RKO (cell line): Measurements from ENCODE around the gene MAZ.
A peak's percentile ranks its signal among the peaks of the same experiment; 100 is the strongest.
"Not testable (repeated sequence)": the region's sequence is repeated elsewhere in the genome, so short reads cannot be mapped to it uniquely, and the experiment has no call there.

ENCODE experiments used
- DNase-seq: peaks from one replicate; pipeline ENCODE4 v3.0.0-alpha.2; 2016; ENCODE audit warnings: low spot score

Gene MAZ

GRCh38 chr16:29806099-29806579, at the start of gene MAZ:
Gene MAZ, plus strand, starts transcription at chr16:29806529. Its CDS starts 173 bp downstream, at chr16:29806702.
- DNase-seq = peak; percentile 89

DNA sequence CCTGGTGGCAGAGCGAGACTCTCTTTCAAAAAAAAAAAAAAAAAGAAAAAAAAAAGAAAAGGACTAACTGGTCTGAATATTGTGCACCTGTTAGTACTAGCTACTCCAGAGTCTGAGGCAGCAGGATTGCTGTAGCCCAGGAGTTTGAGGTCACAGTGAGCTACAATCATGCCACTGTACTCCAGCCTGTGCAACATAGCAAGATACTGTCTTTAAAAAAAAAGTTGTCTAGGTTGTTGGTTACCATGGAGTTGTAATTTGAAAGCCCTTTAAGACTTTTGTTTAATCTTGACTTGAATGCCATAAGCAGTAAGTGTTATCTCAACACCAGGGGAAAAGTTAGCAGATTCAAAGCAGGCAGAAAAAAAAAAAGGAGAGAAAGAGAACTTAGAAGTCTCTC, 49.7 kb upstream of the MAZ start:
- DNase-seq = no peak

DNA sequence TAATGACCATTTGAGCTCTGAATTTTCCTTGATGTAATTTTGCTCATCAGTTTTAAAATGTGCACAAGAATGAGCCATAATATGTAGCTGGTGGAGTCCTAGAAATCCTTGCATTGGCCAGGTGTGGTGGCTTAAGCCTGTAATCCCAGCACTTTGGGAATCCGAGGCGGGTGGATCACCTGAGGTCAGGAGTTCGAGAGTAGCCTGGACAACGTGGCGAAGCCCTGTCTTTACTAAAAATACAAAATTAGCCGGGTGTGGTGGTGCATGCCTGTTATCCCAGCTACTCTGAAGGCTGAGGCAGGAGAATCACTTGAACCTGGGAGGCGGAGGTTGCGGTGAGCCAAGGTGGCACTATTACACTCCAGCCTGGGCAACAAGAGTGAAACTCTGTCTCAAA, 49.2 kb upstream of the MAZ start:
- not testable (repeated sequence) for DNase-seq

GRCh38 chr16:29757950-29758466, 48.3 kb upstream of the MAZ start:
- no peak for DNase-seq

GRCh38 chr16:29760567-29761279, 45.6 kb upstream of the MAZ start:
- DNase-seq = no peak

GRCh38 chr16:29761280-29761651, 45.1 kb upstream of the MAZ start:
- not testable (repeated sequence) for DNase-seq

GRCh38 chr16:29761882-29762281, 44.4 kb upstream of the MAZ start:
- no peak for DNase-seq

- DNase-seq = no peak
Observed at GRCh38 chr16:29763326-29763725, 43.0 kb upstream of the MAZ start.

DNA sequence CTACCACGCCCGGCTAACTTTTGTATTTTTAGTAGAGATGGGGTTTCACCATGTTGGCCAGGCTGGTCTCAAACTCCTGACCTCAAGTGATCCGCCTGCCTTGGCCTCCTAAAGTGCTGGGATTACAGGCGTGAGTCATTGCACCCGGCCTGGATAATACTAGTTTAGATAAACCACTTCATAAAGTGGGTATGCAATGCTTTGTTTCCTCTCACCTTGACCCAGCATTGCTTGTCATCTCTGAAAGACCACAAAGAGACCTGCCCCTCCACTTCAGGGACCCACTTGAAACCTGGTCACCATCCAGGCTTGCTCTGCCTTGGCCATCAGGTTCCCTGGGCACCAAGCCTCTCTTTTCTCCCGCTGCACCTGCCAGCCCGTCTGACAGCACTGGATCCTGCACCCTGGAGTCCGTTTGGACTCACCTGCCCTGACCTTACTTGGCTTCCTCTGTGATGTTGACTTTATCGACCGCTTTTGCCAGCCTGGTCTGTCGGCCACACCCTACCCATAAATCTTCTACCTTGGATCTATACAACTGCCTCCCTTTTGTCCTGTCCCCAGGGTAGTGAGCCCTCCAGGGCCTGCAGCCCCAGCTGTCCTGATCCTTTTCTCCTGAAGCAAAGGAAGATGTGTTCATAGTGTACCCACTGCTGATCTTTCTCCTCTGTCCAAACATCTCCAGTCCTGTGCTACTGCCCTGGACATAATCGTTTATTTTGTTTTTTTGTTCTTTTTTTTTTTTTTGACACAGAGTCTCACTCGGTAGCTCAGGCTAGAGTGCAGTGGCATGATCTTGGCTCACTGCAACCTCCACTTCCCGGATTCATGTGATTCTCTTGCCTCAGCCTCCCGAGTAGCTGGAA, 40.9 kb upstream of the MAZ start:
- DNase-seq = no peak

GRCh38 chr16:29766571-29766970, 39.8 kb upstream of the MAZ start:
- no peak for DNase-seq

DNA sequence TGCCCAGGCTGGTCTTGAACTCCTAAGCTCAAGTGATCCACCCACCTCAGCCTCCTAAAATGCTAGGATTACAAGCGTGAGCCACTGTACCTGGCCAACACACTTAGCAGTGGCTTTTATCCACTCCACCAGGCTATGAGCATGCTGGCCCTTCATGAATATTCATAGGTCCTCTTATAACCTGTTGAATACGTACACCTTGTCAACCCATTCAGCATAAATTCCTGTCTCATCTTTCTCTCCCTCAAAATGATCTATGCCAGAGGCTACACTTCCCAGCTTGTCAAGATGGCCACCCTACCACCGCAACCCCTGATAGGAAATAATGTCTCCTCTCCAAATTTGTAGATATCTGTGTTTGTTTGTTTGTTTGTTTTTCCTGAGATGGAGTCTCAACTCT, 39.3 kb upstream of the MAZ start:
- no peak for DNase-seq

GRCh38 chr16:29769507-29769906, 36.8 kb upstream of the MAZ start:
- no peak for DNase-seq

DNA sequence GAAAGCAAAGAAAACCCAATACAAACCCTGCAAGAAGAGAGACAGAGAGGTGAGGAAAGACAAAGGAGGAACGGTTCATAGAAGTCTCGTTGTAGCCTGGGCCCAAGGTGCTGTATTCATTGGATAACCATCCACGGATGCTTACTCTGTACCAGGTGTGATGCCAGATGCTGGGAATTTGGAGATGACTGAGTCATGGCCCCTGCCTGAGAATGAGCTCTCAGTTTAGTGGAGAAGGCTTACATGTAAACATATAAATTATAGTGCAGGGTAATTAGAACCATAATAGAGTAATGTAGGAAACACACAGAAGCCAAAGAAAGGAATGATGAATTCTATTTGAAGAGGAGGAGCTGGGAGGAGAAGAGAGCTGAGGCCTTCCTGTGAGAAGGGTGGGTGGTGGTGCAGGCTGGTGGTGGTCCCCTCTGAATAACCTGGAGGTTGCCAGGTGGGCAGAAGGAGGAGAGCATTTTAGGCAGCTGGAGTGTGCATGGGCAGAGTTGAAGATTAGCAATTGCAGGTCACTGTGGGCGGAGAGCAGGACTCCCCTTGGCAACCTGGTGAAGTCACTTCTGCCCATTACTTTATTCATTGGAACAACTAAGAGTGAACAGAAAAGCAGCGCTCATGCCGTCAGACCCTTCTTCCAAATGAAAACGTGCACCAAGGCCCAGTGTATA, 35.9 kb upstream of the MAZ start:
- DNase-seq = no peak

DNA sequence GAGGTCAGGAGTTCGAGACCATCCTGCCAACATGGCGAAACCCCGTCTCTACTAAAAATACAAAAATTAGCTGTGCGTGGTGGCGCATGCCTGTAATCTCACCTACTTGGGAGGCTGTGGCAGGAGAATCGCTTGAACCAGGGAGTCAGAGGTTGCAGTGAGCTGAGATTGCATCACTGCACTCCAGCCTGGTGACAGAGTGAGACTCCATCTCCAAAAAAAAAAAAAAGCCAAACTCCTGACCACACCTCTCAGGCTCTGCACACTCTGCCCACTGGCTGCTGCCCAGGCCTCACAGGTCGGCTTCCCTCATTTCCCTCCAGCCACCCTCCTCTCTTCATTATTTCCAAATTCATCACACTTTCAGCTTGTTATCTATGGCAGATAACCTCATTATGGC, 34.0 kb upstream of the MAZ start:
- DNase-seq = not testable (repeated sequence)

- DNase-seq = no peak
Observed at GRCh38 chr16:29774730-29775129, 31.6 kb upstream of the MAZ start.

DNA sequence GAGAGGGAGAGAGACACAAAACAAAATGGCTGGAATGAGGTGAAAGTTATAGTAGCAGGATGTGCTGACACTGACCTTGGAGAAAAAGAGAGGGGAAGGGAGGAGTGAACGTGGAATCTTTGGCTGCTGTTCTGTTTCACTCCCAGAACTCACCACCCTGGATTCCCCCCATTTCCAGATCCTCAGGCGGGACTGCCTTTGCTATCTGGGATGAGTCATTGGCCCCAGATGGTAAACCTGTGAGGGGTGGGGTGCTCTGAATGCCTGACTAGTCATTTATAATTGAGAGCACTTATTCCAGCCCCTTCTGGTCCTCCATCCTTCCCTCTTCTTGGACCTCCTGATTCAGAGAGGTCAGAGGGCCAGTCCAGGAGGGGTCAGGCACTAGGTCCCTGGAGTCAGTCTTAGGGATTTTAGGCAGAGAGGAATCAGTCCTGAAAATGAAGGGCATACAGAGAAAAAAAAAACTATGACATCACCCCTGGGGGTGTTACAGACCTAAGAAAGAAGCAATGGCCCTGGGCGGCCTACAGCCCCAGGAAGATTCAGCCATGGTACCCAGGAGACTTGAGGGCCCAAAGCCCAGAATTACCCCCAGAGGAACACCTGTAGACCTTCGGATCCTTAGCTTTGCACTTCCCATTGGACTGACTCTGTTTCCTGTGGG, 30.5 kb upstream of the MAZ start:
- DNase-seq = no peak

- no peak for DNase-seq
Observed at GRCh38 chr16:29777576-29778350, 28.6 kb upstream of the MAZ start, which contains the start of gene ZG16. Gene ZG16, plus strand, starts transcription at chr16:29778256. Its CDS starts 1,011 bp downstream, at chr16:29779267.

GRCh38 chr16:29779474-29779873, 26.9 kb upstream of the MAZ start:
- no peak for DNase-seq

DNA sequence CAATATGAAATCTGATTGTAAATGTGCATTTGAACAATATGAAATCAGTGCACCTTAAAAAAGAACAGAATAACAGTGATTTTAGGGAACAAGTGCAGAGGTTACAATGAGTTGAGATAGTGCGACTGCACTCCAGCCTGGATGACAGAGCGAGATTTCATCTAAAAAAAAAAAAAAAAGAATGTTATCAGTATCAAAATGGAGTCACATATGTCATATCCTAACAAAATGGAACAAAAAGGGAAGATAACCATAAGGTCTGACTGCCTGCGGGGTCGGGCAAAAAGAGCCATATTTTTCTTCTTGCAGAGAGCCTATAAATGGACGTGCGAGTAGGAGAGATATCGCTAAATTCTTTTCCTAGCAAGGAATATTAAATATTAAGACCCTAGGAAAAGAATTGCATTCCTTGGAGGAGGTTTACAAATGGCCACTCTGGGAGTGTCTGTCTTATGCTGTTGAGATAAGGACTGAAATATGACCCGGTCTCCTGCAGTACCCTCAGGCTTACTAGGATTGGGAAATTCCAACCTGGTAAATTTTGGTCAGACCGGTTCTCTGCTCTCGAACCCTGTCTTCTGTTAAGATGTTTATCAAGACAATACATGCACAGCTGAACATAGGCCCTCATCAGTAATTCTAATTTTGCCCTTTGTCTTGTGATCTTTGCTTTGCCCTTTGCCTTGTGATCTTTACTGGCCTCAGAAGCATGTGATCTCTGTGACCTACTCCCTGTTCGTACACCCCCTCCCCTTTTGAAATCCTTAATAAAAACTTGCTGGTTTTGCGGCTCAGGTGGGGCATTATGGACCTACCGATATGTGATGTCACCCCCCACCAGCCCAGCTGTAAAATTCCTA, 23.0 kb upstream of the MAZ start:
- DNase-seq = not testable (repeated sequence)

DNA sequence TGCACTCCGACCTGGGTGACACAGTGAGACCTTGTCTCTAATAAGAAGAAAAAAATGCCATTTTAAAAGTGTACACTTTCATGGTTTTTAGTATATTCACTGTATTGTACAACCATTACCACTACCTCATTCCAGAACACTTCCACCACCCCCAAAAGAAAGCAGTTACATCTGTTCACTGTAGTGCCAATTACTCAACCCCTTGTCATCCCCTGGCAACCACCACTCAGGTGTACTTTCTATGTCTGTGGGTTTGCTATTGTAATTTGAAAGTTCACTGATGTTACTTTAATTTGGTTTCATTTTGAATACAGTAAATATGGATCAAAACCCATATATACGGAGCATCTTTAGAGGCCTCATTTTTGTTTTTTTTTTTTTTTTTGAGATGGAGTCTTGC, 22.2 kb upstream of the MAZ start:
- DNase-seq = no peak
